GM21576 (cell line): ENCODE results near the gene RTN4R.
A peak's percentile ranks its signal among the peaks of the same experiment; 100 is the strongest.
"Not testable (repeated sequence)": the region's sequence is repeated elsewhere in the genome, so short reads cannot be mapped to it uniquely, and the experiment has no call there.

Experiments used
- ATAC-seq: cut with Tn5 transposase; IDR thresholded peaks from one replicate; pipeline ENCODE4 v1.9.1; 2021; ENCODE audit warnings: mild to moderate bottlenecking, moderate library complexity; ENCODE audit not compliant: unreplicated experiment

RTN4R gene

DNA sequence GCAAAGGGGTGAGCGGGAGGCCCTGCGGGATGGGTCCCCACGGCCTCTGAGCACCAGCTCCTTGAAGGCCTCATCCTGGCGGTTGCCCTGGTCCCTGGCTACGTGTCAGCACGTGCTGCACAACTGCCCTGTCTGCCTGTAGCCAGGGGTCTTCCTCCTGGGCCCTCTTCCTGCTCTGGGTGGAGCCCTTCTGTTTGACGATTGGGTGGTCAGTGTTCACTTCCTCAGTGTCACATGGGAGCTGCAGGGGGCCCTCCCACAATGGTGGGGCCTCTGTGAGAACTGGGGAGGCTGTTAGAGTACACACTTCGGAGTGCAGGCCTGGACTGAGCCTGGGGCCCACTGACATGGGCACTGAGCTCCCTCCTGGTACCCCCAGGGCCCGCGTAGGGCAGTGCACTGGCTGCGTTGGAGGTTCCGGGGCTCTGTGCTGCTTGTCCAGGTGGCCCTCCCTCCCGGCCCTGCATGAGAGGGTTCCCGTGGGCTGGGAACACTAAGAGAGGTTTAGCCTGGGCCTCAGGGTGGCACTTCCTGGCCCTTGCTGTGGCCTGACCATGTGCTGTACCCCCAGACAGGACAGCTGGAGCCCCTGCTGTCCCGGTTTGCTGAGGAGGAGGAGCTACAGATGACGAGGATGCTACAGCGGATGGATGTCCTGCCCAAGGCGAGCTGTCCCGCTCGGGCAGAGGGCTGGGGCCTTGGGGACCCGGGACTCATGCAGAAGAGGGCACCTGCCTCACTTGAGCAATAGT lies 38.0 kb upstream of the RTN4R start:
- ATAC-seq: no peak

GRCh38 chr22:20305230-20305893 lies 37.2 kb upstream of the RTN4R start:
- not testable (repeated sequence) for ATAC-seq

- no peak for ATAC-seq
Measured at GRCh38 chr22:20304646-20305045, 36.5 kb upstream of the RTN4R start.

DNA sequence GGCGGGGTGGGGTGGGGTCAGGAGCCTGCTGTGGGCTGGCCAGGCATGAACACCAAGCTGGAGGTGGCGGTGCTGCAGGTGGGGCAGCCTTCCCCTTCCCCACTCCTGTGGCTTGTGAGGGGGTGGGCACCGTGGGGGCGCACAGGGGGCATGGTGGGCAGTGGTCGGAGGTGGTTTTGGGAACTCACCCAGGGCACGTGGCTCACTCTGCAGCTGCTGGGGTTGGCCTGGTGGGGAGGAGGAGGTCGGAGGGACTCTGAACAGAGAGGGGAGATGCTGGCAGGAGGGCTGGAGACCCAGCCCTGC lies 35.1 kb upstream of the RTN4R start:
- ATAC-seq: not testable (repeated sequence)

- no peak for ATAC-seq
Measured at GRCh38 chr22:20302438-20303228, 34.5 kb upstream of the RTN4R start.

DNA sequence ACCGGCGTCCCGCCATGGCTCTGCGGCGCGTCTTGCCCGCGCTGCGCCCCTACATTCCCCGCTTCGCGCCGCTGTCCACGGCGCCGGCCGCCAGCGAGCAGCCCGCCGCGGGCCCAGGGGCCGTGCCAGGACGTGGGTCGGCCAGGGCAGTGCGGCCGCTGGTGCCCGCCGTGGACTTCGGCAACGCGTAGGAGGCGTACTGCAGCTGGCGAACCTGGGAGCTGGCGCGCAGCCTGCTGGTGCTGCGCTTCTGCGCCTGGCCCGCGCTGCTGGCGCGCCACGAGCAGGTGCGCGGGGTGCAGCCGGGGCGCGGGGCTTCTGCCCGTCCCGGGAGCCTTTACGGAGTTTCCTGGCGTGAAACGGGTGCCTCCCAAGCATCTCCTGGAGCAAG lies 31.6 kb upstream of the RTN4R start:
- no peak for ATAC-seq

DNA sequence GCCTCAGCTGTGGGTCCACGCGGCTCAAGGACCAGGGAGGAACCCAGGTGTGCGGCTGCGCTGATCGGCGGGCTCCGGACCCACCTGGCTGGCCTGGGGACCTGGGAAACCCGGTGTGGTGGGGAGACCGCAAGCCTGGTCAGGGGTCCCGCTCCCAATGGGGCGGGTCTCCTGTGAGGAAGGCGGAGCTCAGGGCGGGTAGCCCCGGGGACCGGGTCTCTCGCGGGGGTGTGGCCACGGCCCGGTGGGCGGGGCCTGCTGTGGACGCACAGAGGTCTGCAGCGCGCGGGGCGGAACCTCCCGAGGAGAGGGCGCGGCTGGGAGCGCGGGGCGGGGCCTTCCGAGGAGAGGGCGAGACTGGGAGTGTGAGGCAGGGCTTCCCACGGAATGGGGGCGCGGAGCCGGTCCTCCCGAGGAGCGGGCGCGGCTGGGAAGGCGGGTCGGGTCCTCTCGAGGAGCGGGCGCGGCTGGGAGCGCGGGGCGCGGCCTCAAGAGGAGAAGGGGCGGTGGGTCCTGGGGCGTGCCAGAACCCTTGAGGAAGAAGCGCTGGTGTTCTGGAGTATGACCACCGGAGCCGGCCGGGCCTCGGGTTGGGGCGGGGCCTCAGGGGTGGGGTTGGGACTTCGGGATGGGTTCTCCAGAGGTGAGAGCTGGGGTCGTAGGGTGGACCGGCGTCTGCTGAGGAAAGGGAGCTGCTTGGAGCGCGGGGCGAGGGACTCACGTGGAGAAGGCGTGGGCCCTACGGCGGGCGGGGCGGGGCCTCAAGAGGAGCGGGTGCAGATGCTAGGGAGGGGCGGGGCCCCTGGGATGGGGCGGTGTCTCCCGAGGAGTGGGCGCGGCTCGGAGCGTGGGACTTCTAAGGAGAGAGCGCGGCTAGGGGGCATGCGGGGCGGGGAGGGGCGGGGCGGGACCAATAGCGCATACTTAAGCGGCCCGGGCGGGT lies 31.0 kb upstream of the RTN4R start:
- peak; percentile 43 for ATAC-seq

- ATAC-seq: no peak
Measured at GRCh38 chr22:20298110-20298802, 30.1 kb upstream of the RTN4R start.

DNA sequence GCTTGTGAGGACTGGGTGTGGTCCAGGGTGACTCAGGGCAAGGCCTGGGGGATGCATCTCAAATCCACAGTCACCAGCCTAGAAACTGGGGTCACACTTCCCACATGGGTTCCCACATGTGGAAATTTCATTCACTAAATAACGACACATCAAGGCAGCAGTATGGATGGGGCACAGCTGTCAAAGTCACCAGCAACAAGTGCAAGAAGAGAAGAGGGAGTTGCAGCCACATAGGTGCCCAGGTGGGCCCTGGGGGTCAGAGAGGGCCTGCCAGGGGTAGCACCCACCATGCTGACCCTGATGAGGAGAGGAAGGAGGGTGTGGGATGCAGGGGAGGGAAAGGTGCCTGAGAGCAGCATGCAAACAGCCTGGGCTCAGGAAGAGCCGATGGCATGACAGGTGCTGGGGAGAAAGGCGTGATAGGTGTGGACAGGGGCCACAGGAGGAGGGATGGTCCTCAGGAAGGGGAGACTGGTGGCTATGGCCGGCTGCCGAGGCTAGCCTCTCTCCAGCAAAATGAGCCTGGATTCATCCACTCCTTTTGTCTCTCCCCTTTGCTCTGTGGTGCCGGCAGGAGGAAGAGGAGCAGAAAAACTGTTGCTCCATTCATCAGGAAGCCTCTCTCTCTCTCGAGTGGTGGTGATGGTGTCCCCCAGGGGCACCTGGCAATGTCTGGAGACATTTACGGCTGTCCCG lies 29.4 kb upstream of the RTN4R start:
- no peak for ATAC-seq

- ATAC-seq: no peak
Measured at GRCh38 chr22:20296598-20296997, 28.5 kb upstream of the RTN4R start.

GRCh38 chr22:20295262-20296064 lies 27.3 kb upstream of the RTN4R start:
- no peak for ATAC-seq

- no peak for ATAC-seq
Measured at GRCh38 chr22:20292673-20293232, 24.6 kb upstream of the RTN4R start.

DNA sequence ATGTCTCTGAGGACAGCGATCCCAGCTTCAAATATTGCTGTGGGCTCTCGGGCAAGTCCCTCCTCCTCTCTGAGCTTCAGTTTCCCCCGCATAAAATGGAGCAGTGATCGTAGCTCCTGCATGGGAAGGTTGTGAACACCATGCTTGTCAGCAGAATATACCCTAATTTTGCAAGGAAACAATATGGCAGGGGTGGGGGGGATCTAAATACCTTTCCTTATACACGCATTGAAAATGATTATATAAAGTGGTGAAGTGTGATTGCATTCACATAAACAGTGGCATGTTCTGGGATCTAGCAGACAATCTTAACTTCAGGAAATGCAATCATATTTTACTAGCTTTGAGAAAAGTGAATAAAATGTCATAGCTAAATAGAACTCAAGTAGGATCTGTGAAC lies 24.0 kb upstream of the RTN4R start:
- no peak for ATAC-seq

DNA sequence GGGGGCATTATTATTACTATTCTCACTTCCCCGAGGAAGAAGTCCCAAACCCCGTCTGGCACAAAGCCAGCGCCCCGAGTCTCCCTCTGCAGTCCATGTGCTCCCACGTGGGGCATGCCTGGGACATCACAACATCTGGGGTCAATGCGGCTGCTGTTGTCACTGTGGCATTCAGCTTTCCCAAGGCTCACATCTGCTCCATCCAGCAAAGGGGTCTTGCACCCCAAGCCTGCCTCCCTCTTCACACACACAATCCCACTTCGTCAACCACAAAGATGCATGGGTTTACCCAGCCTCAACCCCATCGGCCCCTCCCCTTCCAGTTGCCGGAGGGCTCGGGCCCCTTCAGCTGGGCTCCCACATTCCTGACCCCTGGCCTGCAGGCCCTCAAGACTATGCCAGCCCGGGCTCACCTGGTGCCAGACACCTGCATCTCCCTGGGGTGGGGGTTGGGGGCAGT lies 23.5 kb upstream of the RTN4R start:
- no peak for ATAC-seq

DNA sequence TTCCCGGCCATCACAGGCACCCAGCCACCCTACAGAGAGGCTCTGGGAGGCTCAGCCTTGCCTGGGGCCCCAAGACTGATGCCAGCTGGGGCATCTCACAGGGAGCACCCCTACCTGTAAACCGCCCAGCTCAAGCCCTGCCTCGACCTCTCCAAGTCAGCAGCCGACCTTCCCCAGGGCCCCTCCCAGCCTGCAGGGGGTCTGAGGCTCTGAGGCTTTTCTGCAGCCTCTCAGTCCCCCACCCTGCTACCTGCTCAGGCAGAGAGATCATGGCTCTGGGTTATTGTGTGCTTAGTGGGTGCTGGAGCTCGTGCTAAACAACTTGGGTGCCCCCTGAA lies 23.1 kb upstream of the RTN4R start:
- ATAC-seq: no peak

DNA sequence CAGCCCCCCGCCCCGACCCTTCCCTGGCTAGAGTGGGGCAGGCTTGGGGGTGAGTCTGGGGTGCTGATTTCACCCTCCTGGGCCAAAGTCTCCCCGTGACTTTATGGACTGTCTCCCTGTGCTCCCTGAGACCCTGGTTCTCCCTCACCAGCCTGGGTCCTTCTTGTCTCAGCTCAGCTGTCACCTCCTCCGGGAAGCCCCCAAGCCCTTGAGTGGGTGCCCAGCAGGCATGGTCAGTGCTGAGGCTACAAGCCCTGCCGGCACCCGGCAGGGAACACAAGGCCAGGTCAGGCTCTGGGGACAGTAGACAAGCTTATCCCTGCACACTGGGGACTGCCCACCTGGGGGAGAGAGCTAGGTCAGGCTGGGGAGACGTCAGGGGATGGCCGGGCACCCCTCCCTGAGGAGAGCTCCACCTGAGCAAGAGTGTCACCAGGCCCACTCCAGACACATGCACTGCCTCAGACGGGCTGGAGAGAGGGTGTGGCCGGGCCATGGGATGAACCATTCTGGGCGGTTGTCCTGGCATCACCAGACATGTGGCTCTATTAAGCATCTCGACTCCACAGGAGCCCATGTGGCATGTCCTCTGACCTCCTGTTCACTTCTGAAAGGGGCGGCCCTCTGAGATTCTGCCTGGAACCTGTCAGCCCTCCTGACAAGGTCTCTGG lies 22.6 kb upstream of the RTN4R start:
- ATAC-seq: no peak

GRCh38 chr22:20290045-20290392 lies 21.9 kb upstream of the RTN4R start:
- ATAC-seq: no peak
